Stimulated activated CD8-positive, alpha-beta memory T cell treated with anti-CD3 and anti-CD28 coated beads, Interleukin-4, amount 100 ng/mL, for 48 hours (primary cell): ENCODE results near the gene FBXL14.

Experiments
- DNase-seq: peaks from one replicate; pipeline ENCODE4 v3.0.0-alpha.2; 2020

The FBXL14 gene

DNA sequence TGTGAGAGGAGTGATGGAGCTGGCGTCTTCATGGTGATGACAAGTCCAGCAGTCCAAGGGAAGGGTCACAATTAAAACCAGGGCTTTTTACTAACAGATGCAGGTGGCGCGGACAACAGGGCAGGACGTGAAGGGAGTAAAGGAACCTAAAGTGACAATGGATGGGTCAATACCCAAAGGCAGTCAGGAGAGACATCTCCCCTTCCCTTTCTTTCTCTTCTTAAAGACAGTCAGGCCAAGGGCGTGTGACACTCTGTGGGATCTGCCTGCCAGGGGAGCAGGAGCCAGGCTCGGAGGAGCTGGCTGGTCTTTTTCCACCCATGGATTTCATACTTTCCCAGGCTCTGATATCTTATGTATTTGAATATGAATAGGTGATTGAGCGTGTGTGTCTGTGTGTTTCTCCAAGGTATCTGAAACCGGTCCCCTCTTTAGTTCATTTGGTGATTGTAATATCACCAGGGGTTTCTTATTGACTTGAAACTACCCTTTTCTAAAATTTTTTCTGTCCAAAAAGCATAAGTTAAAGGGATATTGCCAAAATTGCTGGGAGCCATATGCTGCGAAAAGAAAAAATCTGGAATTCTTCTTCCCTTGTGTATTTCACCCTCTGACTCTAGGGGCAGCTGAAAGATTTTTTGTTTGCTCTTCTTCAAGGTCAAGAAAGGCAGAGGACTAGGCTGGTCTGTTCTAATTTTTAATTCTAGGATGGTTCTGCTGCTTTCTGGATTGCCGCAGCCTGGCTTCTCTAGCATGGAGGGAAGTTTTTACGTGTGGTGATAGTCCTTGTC is 61.8 kb downstream of the FBXL14 start:
- no peak for DNase-seq

DNA sequence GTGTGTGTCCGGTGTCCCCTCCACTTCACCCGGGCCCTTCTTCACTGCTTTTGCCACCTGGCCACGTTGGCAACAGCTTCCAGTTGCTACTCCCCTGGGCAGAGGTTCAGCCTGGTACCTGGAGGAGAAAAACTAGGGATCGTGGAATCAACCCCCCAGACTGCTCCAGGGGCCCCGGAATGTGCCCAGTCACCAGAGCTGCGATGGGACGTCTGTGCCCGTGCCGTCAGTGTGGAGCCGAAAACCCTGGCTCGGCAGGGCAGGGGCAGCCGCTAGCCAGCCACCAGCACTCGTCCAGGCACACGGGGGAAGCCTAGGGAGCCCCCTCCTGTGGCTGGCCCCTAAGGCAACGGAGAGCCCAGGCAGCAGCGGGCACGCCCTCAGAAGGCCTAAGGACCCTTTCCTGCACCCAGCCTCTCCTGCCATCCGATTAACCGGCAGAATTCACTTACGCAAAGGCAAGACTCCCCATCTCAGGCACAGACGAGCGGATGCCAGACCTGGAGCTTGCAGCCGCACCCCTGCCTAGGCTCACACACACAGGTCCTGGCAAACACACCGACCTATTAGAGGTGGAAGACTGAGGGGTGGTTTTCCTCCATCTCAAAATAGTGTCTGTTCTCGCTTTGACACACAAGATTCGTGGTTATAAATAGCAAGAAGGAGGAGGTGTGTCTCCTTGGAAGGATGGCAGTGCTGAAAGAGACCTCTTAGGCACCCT is 62.6 kb downstream of the FBXL14 start:
- DNase-seq = no peak

DNA sequence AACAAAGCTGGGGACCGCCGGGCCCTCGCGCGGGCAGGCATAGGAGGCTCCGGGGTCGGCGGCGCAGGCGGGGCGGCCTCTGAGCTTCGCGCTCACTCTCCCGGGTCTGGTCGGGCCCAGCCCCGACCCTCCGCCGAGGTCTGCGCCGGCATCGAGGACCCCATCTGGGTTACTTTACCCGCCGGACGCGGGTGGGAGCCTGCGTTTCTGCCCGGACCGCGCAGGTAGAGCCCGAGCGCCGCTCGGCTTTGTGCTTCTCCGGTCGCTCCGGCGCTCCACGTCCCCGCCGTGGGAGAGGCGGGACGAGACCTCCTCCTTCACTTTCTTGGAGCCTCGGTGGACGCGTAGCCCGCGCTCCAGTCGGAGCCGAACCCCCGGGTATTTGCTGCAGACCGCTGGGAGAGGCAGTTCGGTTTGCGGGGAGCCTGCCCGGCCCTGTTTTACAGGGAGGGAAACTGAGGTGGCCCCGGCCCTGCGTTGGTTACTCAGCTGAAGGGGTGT is 63.2 kb downstream of the FBXL14 start:
- DNase-seq = no peak

DNA sequence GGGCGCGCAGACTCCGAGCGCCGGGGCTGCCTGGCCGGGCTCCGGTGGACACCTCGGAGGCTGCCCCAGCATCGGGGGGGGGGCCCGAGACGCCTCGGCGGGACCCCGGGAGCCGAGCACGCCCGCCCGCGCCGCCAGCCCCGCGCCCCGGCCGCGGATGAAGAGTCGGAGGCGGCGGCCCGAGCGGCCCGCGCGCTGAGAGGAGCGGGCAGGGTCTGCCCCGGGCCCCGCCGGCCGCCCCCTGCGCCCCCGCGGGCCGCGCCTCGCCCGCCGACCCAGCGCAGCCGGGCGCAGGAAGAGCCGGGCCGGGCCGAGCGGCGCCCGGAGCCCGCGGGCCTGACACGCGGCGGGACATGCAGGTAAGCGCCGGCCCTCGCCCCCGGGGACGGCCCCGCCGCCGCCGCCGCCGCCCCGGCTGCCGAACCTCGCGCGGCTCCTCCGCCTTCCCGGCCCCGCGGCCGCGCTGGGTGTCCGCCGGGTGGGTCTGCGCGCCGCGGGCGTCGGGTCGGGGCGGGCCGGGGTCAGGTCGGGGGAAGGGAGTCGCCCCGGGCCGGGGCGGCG is 63.7 kb downstream of the FBXL14 start:
- DNase-seq = no peak

DNA sequence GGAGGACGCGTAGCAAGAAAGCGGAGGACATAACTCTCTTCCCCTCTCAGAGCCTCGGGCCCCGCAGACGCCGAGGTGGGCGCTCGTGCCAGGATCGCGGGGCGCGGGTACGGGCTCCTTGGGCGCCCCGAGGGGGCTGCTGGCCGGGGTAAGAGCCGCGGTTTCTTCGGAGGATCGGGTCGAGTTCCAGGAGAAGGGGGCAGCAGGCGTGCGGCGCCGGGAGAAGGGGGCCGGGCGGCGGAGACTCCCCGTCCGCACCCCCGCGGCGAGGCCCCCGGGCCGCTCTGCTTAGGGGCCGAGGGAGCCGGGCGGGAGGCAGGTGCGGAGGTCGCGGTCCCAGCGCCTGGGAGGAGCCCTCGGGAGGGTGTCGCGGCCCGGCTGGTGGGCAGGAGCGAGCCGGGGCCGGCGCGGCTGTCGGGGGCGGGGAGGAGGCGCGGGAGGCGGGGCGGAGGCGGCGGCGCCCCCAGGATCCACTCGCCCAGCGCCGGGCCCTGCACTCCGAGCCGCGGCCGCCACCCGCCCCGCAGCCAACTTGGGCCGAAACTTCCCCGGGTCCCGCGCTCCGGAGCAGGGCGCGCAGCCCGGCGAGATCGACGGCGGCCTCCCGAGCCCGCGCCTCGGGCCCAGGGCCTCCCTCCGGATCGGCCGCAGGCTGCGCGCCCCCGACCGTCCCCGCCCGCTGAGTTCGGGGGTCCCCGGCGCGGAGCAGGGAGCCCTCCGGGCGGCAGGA is 64.4 kb downstream of the FBXL14 start:
- DNase-seq = no peak

DNA sequence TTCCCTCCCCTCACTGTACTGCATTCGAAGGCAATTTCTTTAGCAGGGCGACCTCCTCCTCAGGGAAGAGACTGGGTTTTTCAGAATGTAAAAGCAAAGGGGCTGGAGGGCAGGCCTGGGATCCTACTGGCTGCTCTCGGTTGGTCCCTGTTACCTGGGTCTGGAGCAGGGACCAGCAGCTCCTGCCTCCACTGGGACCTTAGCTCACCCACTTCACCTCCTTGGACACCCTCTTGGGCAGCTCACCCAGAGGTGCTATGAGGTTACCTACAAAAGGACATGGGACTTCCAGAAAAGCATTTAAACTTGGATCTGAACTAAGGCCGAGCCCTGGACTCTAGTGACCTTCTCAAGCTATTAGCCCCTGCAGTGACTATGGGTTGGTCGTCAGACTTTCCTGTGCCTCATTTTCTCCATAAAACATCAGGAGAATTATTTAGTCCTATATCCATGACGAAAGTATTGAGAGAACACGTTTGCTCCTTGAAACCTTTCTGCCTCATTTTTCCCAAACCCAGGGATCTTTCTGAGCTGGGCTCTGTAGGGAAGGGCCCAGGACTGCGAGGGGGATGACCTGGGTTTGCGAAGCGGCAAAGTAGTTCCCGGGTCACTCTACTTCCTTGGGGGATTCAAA is 65.0 kb downstream of the FBXL14 start:
- no peak for DNase-seq

DNA sequence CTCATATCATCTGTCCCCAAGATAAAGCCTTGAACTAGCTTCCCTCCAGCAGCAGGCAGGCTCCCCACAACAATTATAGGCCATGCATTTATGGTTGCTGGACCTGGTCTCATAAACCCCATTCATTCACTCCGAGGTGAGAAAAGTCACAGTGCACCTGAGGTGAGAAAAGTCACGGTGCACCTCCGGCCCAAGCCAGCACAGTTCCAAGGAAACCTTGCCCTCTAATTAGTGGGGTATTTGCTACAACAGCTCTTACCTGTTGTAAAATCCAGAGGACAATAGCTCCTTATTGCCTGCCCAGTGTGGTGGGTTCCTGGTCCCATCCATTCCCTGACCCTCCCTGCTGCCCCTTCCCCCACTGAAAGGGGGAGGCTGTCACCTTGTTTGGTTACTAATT is 65.6 kb downstream of the FBXL14 start:
- DNase-seq = no peak

DNA sequence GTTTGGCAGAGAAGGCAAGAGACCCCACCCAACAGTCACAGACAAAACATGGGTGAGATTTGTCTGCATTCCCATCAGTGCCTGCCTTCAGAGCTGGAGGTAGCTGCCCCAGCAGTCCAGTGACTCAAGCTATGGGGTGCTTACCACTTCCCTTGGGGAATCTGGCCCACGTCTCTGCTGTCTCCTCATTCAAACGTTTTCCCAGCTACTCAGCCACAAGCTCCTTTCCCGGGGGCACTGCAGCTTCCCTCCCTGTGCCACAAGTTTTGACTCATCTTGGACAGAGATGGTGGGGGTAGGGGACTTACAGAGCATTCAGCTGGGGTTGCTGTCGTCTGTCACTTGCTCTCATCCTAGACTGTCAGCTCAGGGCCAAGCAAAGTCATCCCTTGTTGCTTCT is 66.6 kb downstream of the FBXL14 start:
- no peak for DNase-seq

DNA sequence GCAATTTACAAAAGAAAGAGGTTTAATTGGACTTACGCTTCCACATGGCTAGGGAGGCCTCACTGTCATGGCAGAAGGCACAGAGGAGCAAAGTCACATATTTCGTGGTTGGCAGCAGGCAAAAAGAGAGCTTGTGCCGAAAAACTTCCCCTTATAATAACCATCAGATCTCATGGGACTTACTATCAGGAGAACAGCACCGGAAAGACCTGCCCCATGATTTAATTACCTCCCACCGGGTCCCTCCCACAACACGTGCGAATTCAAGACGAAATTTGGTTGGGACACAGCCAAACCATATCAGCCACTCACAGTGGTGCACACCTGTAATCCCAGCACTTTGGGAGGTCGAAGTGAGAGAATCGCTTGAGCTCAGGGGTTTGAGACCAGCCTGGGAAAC is 68.5 kb downstream of the FBXL14 start:
- DNase-seq = no peak

DNA sequence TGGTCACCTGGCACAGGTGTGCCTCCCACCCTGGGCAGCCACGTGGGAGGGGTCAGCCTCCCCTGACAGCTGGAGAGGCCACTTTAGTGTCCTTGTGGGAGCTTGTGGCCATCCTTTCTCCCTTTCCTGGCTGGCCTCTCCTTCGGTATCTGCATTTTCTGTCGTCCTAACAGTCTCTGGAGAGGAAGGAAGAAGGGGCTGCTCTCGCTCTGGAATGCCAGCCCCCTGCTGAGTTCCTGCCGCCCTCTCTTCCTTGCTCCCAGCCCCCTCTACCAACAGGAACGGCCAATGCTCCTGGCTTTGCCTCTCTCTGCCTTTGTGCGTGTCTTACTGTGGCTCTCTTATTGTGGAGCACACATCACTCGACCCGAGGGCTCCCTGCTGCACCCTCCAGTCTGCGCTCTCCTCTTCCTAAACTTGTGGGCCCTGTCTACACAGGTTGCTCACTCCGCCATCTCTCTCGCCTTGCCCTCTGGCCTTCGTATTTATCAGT is 70.8 kb downstream of the FBXL14 start:
- no peak for DNase-seq

DNA sequence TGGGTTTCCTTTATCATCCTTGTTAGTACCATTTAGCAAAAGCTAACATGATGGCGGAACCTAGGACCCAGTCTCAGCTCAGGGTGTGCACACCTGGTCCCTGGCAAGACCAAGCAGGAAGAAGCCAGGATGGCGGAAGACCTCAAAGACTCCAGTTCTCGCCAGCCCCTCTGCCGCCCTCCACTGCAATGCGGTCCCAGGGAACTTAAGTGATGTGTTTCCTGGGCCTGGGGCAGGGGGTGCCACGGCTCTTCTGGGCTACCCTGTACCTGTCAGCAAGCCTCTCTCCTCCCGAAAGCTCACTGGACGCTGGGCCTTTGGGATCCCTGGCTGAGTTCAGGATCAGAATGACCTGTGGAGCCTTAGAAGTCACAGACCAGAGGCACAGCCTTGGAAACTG is 71.3 kb downstream of the FBXL14 start:
- DNase-seq = no peak

DNA sequence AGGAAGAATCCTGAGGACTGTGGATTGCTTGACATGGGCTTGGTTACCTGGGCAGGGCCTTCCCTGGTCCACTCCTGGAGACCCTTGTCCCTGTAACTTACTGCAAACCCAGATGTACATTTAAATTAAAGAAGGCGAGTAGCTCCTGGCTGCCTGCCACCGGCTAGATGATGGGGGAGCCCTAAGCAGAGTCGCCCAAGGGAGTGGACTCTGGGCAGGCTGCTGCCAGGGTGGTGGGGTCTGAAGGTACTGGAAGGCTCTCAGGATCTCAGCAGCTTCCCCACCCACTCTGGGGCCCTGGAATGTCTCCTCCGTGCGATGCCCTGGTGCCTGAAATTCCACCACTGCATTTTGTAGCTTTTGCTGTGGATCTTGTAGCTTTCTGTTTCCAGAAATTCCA is 74.7 kb downstream of the FBXL14 start:
- no peak for DNase-seq

DNA sequence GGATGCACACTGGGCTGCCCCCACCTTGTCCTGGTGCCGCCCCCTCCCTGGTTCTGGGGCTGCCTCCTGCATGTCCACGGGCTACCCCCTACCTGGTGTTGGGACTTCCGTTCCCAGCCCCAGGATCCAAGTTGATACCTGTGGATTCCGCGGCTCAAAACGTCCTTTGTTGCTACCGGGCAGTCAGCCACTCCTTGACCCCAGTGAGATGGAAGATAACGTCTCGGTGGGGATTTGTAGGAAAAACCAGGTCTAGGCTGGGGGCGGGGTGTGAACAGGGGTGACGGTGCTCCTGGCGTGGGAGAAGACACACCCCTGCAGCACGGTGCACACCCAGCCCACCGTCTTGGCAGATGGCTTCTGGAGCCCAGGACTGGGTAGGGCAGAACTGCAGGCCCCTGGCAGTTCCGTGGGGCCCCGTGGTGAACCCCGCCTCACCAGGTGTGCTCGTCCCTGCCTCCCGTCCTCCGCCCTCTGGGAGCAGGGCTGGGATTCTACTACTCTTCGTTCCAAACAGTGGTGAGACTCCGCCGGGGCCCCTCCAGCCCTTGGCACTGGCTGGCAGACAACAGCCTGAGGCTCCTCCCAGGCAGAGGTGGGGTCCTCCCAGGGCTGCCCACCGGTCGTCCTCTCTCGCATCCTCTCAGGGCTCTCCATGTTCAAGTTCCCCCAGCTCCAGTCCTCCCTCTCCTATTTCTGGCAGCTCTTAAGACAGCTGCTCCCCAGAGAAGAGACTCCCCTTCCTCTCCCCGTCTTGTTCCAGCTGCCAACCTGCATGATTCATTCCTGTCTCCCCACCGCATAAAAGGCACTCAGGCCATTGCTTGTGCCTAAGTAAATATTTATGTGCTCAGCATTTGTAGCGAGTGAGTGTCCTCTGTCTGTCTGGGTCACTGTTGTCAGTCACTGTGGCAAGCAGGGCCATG is 75.5 kb downstream of the FBXL14 start:
- no peak for DNase-seq

DNA sequence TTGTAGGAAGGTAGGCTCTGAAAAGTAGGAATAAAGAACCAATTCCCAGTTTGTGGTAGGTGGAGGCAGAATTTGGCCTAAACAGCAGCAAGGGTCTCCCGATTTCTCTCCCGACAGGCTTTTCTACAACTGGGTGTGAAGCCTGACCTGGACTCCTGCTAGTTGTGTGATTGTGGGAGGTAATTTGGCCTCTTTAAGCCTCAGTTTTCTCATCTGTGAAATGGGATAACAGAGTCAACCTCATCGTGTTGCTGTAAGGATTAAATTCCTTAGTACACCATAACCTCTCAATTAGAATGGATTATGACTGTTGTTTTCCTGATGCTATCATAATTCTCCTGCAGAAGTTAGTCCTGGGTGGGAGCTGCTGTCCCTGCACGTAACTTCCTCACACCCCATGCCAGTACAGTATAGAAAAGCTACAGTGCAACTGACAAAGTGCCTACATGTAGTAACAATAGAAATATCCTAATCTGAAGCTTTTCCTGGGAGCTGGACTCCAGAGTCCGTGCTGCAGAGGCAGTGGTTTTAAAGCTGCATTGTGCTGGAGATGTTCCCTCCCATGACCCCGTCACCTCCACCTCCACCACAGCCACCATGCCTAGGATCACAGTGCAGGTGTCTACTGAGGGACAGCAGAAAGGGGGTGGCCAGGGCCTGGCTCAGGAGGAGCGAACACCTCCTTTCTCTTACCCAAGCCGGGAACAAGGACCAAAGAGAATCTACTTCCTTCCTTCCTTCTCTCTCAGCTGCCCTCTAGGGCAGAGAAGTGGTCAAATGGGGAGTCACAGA is 76.5 kb downstream of the FBXL14 start:
- no peak for DNase-seq

DNA sequence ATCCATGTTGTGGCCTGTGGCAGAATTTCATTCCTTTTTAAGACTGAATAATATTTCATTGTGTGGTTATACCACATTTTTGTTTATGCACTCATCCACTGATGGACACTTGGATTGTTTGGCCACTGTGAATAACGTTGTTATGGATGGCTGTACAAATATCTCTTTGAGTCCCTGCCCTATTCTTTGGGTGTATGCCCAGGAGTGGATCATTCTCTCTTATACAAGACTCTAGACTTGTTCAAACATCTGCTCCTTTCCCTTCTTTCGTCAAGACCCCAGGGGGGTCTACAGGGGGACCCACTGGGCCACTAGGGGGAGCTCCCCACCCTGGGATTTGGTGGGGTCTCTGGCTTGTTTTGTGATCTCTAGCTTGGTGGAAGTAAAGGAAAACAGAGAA is 77.4 kb downstream of the FBXL14 start:
- peak; percentile 59 for DNase-seq
